A673 (cell line): ENCODE data around the gene NAT9.

Source experiments
- EZH2 ChIP-seq: fragments of 200-600 bp; sonication (generic); IDR thresholded peaks from 2 replicates; pipeline ENCODE4 v1.6.1; 2017; ENCODE audit warnings: borderline replicate concordance, low read depth, mild to moderate bottlenecking, mixed read lengths, antibody characterized with exemption, low read length; ENCODE audit not compliant: poor library complexity, severe bottlenecking
- TF ChIP-seq, protein P1 (sequence below): fragments of 300-800, 200-600 bp; sonication (generic); conservative IDR thresholded peaks from 2 replicates; pipeline ENCODE4 v1.5.1; 2017; ENCODE audit warnings: low read depth, mild to moderate bottlenecking, antibody characterized with exemption, low read length, moderate library complexity, mixed read lengths

DNA sequence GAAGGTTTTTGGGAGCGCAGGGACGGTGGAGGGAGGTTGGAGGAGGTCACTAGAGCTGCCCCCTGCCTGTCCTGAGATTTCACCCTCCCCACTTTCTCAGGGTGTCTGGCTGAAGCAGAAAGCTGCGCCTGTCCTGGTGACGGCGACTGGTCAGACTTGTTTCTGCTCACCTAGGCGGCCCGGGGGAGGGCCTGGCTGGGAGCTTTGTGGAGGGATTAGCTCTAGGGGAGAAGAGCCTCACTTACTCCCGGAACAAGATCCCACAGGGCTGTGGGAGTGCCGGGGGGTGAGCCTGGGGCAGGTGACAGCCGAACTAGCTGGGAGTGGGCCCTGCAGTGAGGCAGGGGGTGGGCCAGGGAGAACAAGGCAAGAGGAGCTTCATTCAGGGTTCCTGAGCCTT lies 16.2 kb downstream of the NAT9 start:
- TF ChIP-seq, protein P1, sequence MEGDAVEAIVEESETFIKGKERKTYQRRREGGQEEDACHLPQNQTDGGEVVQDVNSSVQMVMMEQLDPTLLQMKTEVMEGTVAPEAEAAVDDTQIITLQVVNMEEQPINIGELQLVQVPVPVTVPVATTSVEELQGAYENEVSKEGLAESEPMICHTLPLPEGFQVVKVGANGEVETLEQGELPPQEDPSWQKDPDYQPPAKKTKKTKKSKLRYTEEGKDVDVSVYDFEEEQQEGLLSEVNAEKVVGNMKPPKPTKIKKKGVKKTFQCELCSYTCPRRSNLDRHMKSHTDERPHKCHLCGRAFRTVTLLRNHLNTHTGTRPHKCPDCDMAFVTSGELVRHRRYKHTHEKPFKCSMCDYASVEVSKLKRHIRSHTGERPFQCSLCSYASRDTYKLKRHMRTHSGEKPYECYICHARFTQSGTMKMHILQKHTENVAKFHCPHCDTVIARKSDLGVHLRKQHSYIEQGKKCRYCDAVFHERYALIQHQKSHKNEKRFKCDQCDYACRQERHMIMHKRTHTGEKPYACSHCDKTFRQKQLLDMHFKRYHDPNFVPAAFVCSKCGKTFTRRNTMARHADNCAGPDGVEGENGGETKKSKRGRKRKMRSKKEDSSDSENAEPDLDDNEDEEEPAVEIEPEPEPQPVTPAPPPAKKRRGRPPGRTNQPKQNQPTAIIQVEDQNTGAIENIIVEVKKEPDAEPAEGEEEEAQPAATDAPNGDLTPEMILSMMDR, result no peak
- no peak for TF ChIP-seq EZH2
